Measurements from ENCODE around the gene KIRREL2. TPM values are rescaled to one million over a fixed set of nuclear protein-coding genes. Genes with fewer than 3 reads are reported as not detected.

Gene KIRREL2
- total and polyA plus RNA-seq, 11 donors, result 0.77 TPM; not detected in 10

- Histone ChIP-seq H3K27me3 (peaks cover 0 to 43% (median 0%) of the 10 kb centered on the region in 9 donors), H3K4me1 (no peaks in the 10 kb centered on the region), H3K27ac (no peak within 1 kb of the TSS), H3K4me3 (no peak within 1 kb of the TSS), H3K36me3 (no peaks in the 10 kb centered on the region), H3K9me3 (no peaks in the 10 kb centered on the region)
- intact Hi-C loops (cut with DNase I), result no loop called here
- 72 to 75% (median 73%) methylated on average over 21 to 26 of the region's 26 CpGs for WGBS, 4 donors
- no peak for ATAC-seq
- DNase-seq, result no peak
- TF ChIP-seq POLR2A (IDR thresholded peaks at IDR 0.05) (no peak), CTCF (IDR thresholded peaks at IDR 0.05) (no peak)
Observed at GRCh38 chr19:35812220-35813042, 44.3 kb upstream of the KIRREL2 start, which contains the start of gene PRODH2. Gene PRODH2, minus strand, starts transcription at chr19:35812845. Its CDS starts 40 bp downstream, at chr19:35812805.

GRCh38 chr19:35813043-35813890, 43.4 kb upstream of the KIRREL2 start:
- 83 to 88% (median 84%) methylated on average over 11 of the region's 11 CpGs for WGBS, 4 donors
- intact Hi-C loops (cut with DNase I), result no loop called here
- Histone ChIP-seq H3K9me3 (no peaks in the 10 kb centered on the region), H3K27me3 (peaks cover 0 to 50% (median 2%) of the 10 kb centered on the region in 9 donors), H3K4me1 (no peaks in the 10 kb centered on the region), H3K36me3 (no peaks in the 10 kb centered on the region), H3K4me3 (no peak overlapping the region), H3K27ac (no peak overlapping the region)
- DNase-seq, result no peak
- ATAC-seq, result no peak
- TF ChIP-seq POLR2A (IDR thresholded peaks at IDR 0.05) (no peak), CTCF (IDR thresholded peaks at IDR 0.05) (no peak)

- no peak for DNase-seq
- Histone ChIP-seq H3K9me3 (no peaks in the 10 kb centered on the region), H3K27ac (no peak overlapping the region), H3K36me3 (no peaks in the 10 kb centered on the region), H3K4me3 (no peak overlapping the region), H3K27me3 (peaks cover 0 to 53% (median 4%) of the 10 kb centered on the region in 9 donors), H3K4me1 (no peaks in the 10 kb centered on the region)
- ATAC-seq, result no peak
- no peak for TF ChIP-seq CTCF (IDR thresholded peaks at IDR 0.05)
- TF ChIP-seq POLR2A (IDR thresholded peaks at IDR 0.05), result no peak
- WGBS, 4 donors, result 24 to 37% (median 29%) methylated on average over 5 to 6 of the region's 6 CpGs
- intact Hi-C loops (cut with DNase I), result no loop called here
Observed at GRCh38 chr19:35816262-35816661, 40.4 kb upstream of the KIRREL2 start.

GRCh38 chr19:35816846-35817245, 39.9 kb upstream of the KIRREL2 start:
- Histone ChIP-seq H3K36me3 (no peaks in the 10 kb centered on the region), H3K4me1 (no peaks in the 10 kb centered on the region), H3K27me3 (peaks cover 0 to 47% (median 4%) of the 10 kb centered on the region in 9 donors), H3K27ac (no peak overlapping the region), H3K9me3 (no peaks in the 10 kb centered on the region), H3K4me3 (no peak overlapping the region)
- DNase-seq, result no peak
- TF ChIP-seq CTCF (IDR thresholded peaks at IDR 0.05), result no peak
- TF ChIP-seq POLR2A (IDR thresholded peaks at IDR 0.05), result no peak
- intact Hi-C loops (cut with DNase I), result no loop called here
- WGBS, 4 donors, result 77 to 84% (median 80%) methylated on average over 9 of the region's 9 CpGs
- no peak for ATAC-seq
